GM19043 (cell line): ENCODE data around the gene OSCP1.

Source experiments
- ATAC-seq: cut with Tn5 transposase; IDR thresholded peaks from one replicate; pipeline ENCODE4 v1.9.1; 2021; ENCODE audit warnings: low read depth; ENCODE audit not compliant: unreplicated experiment

Gene OSCP1

DNA sequence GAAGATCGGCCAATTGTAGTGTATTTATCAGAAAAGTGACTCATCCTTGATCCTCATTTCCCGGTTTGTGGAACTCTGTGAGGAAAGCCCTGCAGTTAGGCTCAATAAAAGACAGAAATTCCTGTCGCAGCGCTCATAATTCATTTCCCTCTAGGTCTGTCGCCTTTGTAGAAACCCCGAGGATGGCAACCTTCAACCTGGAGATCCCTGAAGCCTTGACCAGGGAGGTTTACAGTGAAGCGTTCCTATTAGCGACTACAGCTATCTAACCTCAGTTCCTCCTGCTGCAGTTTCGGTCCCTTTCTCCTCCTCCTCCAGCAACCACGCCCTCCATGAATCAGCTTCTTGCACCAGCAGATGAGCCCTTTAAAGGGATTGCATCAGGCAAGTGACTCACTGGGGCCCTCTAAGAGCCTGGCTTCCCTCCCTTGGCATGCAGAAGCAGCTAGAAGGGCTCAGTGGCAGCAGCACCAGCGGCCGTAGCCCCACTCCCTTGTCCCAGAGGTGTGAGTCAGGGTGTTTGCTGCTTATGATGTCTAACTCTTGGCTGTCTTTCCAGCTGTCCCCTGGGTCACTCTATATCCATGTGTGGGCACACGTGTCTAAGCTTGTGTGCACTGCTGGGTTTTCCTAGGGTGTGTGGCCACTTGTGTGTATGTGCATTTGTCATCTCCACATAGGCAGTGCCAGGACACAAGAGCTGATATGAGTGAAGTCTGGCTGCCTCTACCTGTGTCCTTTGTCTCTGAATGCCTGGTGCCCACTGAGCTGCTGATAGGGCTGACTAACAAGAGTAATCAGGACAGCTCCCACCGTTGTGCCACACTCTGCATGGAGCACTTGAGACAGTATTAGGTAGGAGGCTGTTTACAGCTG lies 63.7 kb downstream of the OSCP1 start:
- ATAC-seq, result no peak

DNA sequence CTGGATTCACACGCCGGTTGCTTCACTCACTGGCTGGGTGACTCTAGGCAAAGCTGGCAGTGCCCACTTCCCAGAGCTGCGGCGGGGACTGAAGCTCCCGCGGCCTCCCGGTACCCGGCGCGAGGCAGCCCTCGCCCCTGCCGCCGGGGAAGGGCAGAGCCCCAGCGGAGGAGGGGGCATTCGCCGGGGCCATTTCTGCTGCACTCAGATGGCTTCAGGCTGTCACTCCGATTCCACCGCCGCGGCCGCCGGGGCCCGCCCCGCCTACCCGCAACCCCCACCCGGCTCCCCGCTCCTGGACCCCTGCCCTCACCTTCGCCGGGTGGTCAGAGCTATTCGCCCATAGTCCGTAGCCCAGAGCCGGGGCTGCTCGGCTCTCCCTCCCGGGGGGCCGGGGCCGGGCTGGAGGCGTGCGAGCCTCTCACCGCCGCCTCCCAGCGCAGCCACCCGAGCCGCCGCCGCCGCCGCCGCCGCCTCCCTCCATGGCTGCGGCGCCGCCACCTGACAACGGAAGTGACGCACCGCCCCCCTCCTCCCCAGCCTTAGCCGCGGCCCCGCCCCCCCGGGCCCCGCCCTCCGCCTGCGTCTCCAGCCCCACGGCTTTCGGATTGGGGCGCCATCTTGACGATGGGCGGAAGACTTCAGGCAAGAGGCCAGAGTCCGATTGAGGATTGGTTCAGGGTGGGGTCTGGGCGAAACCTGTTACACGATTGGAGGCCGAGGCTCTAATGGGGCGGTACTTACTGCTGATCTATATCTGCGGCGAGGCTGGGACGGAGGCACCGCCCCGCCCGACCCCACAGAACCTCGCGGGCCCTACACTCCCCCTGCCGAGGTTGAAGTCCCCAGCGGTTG lies 64.6 kb downstream of the OSCP1 start, which contains the start of gene STK40:
TSS of gene STK40 (minus strand) at position 515 of the 855 bp plus-strand sequence. CDS start 24,592 bp downstream, outside the sequence.
- peak; percentile 83 for ATAC-seq

DNA sequence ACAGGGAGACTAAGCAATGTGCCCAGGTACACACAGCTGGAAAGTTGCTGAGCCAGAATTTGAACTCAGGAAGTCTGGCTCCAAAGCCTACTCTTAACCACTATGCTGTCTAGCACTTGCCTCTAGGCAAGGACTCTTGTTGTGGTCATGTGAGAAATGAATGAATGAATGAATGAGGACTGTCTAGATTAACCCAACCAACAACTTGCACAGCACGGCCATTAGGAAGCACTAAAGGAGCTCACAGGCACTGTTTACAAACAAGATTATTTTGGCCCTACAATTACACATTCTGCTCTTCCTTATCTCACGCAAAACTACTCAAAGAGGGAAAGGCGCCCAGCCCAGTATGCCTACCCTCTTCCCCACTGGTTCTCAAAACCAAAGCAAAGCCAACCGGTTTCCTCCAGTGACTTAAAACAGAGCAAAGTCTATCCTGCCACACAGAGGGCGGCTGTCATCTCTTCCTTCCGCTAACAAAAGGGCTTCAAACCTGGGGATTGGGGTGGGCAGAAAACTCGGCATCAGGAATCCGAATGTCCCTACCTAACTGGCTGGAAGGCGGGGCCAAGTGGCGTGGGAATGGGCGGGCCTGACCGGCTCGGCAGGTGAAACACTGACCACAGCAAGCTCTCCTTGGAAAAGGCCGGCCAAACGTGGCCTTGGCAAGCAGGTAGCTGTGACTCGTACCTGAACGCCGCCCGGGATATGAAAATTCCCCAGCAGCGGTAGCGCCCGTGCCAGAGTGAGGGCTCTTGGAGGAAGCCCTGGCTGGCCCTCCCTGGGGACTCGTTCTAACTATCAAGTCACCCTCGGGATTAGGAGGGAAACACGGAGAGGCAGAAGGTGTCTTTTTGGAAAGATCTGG lies 65.5 kb downstream of the OSCP1 start:
- no peak for ATAC-seq

DNA sequence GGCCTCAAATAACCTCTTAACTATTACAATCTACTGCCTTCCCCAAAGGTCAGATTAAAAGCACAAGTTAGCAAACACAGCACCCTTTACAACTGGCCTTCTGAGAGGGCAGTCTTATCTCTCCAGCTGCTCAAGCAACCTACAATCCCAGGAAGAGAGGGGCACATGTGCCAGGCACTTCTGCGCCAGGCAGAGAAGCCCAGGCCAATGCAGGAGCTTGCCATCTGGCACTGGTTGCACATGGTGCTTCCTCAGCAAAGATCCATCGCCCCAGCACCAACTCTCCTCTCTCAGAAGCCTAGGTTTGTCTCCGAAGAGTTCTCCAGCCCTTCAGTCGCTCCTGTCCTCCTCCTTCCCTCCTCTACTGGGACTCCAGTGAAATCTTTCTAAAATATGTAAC lies 67.0 kb downstream of the OSCP1 start:
- ATAC-seq, result no peak

DNA sequence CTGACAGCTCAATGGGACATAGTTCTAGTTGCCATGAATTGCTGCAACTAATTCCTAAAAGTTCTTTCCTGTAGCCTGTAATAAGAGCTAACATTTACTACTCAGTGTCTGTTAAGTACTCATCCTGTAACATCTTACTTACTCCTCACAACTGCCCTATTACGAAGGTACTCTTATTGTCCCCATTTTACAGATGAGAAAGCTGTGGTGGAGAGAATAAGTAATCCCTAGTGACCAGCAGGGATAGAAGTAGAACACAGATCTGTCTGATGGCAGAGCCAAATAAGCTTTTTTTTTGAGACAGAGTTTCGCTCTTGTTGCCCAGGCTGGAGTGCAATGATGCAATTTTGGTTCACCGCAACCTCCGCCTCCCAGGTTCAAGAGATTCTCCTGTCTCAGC lies 67.6 kb downstream of the OSCP1 start:
- ATAC-seq, result no peak

DNA sequence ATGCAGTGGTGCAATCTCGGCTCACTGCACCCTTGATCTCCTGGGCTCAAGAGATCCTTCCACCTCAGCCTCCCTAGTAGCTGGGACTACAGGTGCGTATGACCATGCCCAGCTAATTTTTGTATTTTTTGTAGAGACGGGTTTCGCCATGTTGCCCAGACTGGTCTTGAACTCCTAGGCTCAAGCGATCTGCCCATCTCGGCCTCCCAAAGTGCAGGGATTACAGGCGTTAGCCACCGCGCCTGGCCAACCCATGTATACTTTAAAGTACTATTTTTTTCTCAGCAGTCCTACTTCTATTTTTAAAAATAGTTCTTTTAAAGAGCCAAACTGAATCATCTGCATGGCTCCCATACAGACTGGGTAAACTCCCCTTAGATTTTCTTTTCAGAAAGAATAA lies 68.0 kb downstream of the OSCP1 start:
- ATAC-seq, result no peak

DNA sequence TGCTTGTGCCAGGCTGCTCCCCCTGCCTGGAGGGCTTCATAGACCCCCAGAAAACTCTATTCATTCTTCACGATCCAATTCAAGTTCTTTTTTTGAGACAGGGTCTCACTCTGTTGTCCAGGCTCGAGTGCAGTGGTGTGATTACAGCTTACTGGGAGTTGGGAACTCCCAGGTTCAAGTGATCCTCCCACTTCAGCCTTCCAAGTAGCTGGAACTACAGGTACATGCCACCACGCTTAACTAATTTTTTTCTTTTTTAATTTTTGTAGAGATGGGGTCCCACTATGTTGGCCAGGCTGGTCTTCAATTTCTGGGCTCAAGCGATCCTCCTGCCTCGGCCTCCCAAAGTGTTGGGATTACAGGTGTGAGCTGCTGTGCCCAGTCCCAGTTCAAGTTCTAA lies 68.8 kb downstream of the OSCP1 start:
- ATAC-seq, result no peak

DNA sequence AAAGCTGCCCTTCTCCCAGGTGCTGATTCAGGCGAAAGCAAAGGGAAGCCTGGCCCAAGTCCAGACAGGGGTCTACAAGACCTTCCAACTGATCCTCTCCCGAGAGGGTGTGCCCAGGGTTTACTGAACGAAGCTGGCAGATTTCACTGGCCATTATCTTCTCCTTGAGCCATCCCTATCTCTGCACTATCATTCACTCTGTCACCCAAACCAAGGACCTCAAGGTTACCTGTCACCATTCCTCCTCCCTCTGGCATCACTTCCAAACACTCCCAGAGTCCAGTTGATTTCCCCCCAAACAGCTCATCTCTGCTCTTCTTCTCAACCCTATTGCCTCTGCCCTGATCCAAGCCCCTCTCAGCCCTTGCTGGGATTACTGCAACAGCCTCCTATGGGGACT lies 69.5 kb downstream of the OSCP1 start:
- ATAC-seq, result no peak

DNA sequence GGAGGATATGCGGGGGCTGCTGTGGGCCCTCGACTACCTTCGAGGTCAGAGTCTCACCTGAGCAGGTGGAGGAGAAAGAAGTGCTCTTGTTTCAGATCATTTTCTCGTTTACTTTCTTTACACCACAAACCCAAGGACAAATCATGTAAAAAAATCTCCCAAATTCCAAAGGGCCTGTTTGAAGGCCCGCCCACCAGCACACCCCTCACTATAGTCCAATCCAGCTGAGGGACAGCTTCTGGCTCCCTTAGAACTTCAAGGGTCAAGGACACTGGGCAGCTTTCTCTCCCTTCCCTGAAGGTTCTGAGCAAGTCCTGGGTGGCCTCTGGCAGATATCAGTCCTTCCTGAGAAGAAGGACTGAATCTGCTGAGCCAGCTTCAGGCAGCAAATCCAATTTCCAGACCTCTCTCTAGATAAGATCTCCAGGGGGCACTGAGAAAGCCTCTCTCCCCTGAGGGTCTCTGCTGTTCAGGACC lies 70.1 kb downstream of the OSCP1 start:
- no peak for ATAC-seq

DNA sequence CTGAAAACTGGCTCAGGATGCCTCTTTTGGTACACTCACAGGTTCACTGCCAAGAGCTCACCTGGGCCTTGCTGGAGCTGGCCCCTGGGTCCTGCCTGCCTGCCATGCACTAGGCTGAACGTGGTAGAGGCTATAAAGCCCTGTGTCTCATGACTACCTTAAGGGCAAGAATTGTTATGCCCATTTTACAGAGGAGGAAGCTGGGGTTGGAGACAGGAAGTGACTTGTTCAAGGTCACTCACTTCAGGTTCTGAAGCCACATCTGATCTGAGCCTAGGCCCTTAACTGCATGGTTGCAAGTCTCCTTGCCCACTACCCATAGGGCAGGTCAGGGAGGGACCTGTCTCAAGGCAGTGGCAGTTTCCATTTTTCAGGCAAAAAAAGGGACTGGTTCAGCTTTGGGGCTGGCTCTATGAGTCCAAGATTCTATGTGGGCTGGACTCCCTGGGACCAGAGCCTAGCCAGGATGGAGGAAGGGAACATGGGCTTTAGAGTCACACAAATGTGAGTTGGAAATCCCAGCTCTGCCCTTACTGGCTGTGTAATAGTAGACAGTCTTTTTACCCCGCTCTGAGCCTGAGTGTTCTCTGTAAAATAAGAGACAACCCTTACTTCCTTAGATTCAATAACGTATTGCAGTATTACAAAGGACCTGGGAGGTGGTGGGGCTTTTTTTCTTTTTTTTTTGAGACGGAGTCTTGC lies 72.3 kb downstream of the OSCP1 start:
- ATAC-seq, result no peak

DNA sequence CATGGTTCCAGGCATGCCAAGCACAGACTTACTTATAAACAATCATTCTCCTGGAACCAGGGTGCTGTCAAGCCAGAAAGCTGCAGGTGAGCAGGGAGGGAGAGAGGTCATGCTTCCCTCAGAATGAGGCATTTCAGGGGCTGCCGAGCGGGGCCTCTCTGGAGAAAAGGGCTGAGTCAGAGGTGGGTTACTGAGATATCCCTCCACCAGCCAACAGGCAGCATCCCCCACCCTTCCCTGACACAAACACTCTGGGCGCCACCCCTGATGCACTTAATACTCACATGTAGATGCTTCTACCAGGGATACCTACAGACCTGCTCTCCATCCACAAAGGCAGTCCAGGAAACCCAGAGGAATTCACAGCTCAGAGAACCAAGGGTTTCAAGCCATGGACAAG lies 77.6 kb downstream of the OSCP1 start:
- no peak for ATAC-seq

DNA sequence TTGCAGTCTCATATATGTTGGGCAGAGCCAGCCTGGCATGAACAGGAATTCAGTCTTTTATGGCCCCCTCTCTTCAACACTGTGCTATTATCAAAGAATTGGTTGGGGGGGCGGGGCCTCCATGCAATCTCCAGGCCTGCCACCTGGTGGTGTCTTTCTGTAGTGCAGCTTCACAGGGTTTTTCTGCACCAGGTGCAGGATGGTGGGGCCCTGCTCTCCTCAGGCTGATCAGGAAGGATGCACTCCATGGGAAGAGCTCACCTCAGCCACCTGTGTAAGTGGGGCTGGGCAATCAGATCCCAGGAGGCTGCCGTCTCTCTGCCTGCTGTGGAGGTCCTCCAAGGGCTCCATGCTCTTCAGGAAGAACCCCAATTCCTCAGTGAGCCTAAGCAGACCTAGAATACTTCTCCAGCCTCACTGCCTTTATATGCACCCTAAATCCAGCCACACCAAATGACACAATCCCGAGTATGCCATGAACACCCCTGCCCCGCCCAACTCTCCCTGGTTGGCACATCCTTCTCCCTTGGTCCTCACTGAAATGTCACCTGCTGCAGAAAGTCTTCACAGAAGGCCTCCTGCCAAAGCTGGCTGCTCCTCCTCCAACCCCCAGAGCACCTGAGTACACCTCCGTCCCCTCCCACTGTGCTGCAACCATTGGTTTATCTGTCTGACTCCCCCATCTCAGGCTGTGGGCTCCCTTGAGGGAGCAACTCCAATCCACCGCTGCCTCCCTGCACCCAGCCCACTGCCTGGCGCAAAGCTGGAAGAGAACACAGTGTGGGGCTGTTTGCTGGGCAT lies 81.0 kb downstream of the OSCP1 start:
- ATAC-seq, result no peak
